SK-N-SH treated with all-trans-retinoic acid at 6 μM for 48 hours (cell line): ENCODE measurements around the gene CTNNBL1.
"Not testable (repeated sequence)": the region's sequence is repeated elsewhere in the genome, so short reads cannot be mapped to it uniquely, and the experiment has no call there.

Experiments used
- ATAC-seq: fragments of 200-7000 bp; cut with Tn5 transposase; 3 replicates; pipeline ENCODE4 v1.9.1; 2020; ENCODE audit warnings: mild to moderate bottlenecking, moderate library complexity
- ARNTL ChIP-seq: fragments of 450-650 bp; formaldehyde crosslinking; IDR thresholded peaks from 2 replicates; pipeline ENCODE4 v1.5.0; 2020; ENCODE audit warnings: low read depth, mild to moderate bottlenecking, moderate library complexity, borderline replicate concordance
- BACH2 ChIP-seq: fragments of 250-450 bp; sonication (Bioruptor Pico); IDR thresholded peaks from 2 replicates; pipeline ENCODE4 v1.9.0; 2021; ENCODE audit warnings: mild to moderate bottlenecking, borderline replicate concordance
- CSDC2 ChIP-seq: fragments of 250-450 bp; sonication (Bioruptor Pico); IDR thresholded peaks from 2 replicates; pipeline ENCODE4 v1.5.0; 2020; ENCODE audit warnings: mild to moderate bottlenecking, moderate library complexity
- ESRRG ChIP-seq: fragments of 250-450 bp; sonication (Bioruptor Pico); IDR thresholded peaks from 2 replicates; pipeline ENCODE4 v1.6.1; 2021; ENCODE audit warnings: mild to moderate bottlenecking
- ISL1 ChIP-seq: fragments of 250-450 bp; sonication (Bioruptor Pico); IDR thresholded peaks from 2 replicates; pipeline ENCODE4 v2.1.2; 2022; ENCODE audit warnings: mild to moderate bottlenecking, moderate library complexity
- PPARA ChIP-seq: fragments of 250-450 bp; sonication (Bioruptor Pico); IDR thresholded peaks from 2 replicates; pipeline ENCODE4 v1.5.0; 2020; ENCODE audit warnings: mild to moderate bottlenecking, borderline replicate concordance
- RARB ChIP-seq: fragments of 250-450 bp; sonication (Bioruptor Pico); IDR thresholded peaks from 2 replicates; pipeline ENCODE4 v1.8.0; 2021; ENCODE audit warnings: mild to moderate bottlenecking, moderate library complexity
- SNAI2 ChIP-seq: fragments of 250-450 bp; sonication (Bioruptor Pico); IDR thresholded peaks from 2 replicates; pipeline ENCODE4 v1.5.0; 2020; ENCODE audit warnings: mild to moderate bottlenecking, moderate library complexity
- TCF4 ChIP-seq: fragments of 250-450 bp; sonication (Bioruptor Pico); IDR thresholded peaks from 2 replicates; pipeline ENCODE4 v1.8.0; 2021; ENCODE audit warnings: mild to moderate bottlenecking, moderate library complexity, borderline replicate concordance
- TOX ChIP-seq: fragments of 250-450 bp; sonication (Bioruptor Pico); IDR thresholded peaks from 2 replicates; pipeline ENCODE4 v1.8.0; 2021; ENCODE audit warnings: mild to moderate bottlenecking, moderate library complexity, borderline replicate concordance
- ZC3H10 ChIP-seq: fragments of 250-450 bp; sonication (Bioruptor Pico); IDR thresholded peaks from 2 replicates; pipeline ENCODE4 v1.5.1; 2021; ENCODE audit warnings: mild to moderate bottlenecking, moderate library complexity
- ZFP3 ChIP-seq: fragments of 250-450 bp; sonication (Bioruptor Pico); IDR thresholded peaks from 2 replicates; pipeline ENCODE4 v1.5.0; 2020; ENCODE audit warnings: mild to moderate bottlenecking, moderate library complexity
- ZFP30 ChIP-seq: fragments of 450-650 bp; formaldehyde crosslinking; IDR thresholded peaks from 2 replicates; pipeline ENCODE4 v1.5.0; 2022; ENCODE audit warnings: mild to moderate bottlenecking, moderate library complexity
- ZNF565 ChIP-seq: fragments of 450-650 bp; formaldehyde crosslinking; conservative IDR thresholded peaks from 2 replicates; pipeline ENCODE4 v1.5.0; 2020; ENCODE audit warnings: low read depth, mild to moderate bottlenecking, moderate library complexity
- ZNF70 ChIP-seq: fragments of 450-650 bp; formaldehyde crosslinking; IDR thresholded peaks from 2 replicates; pipeline ENCODE4 v1.5.0; 2020; ENCODE audit warnings: mild to moderate bottlenecking, moderate library complexity
- ZNF8 ChIP-seq: fragments of 450-650 bp; formaldehyde crosslinking; IDR thresholded peaks from 2 replicates; pipeline ENCODE4 v1.5.0; 2020; ENCODE audit warnings: mild to moderate bottlenecking, moderate library complexity
- TF ChIP-seq, protein P1 (sequence below): fragments of 250-450 bp; sonication (Bioruptor Pico); IDR thresholded peaks from 2 replicates; pipeline ENCODE4 v1.8.0; 2020; ENCODE audit warnings: mild to moderate bottlenecking, moderate library complexity, borderline replicate concordance
- TF ChIP-seq, protein P2 (sequence below): fragments of 250-450 bp; sonication (Bioruptor Pico); IDR thresholded peaks from 2 replicates; pipeline ENCODE4 v1.5.1; 2021; ENCODE audit warnings: mild to moderate bottlenecking, moderate library complexity
- TF ChIP-seq, protein P3 (sequence below): fragments of 250-450 bp; sonication (Bioruptor Pico); IDR thresholded peaks from 2 replicates; pipeline ENCODE4 v1.5.0; 2020; ENCODE audit warnings: mild to moderate bottlenecking, moderate library complexity
- TF ChIP-seq, protein P4 (sequence below): fragments of 250-450 bp; sonication (Bioruptor Pico); IDR thresholded peaks from 2 replicates; pipeline ENCODE4 v1.8.0; 2021; ENCODE audit warnings: low read depth, mild to moderate bottlenecking, moderate library complexity, borderline replicate concordance
- TF ChIP-seq, protein P5 (sequence below): fragments of 250-450 bp; sonication (Bioruptor Pico); IDR thresholded peaks from 2 replicates; pipeline ENCODE4 v1.5.1; 2020; ENCODE audit warnings: low read depth, mild to moderate bottlenecking, moderate library complexity

Gene CTNNBL1

DNA sequence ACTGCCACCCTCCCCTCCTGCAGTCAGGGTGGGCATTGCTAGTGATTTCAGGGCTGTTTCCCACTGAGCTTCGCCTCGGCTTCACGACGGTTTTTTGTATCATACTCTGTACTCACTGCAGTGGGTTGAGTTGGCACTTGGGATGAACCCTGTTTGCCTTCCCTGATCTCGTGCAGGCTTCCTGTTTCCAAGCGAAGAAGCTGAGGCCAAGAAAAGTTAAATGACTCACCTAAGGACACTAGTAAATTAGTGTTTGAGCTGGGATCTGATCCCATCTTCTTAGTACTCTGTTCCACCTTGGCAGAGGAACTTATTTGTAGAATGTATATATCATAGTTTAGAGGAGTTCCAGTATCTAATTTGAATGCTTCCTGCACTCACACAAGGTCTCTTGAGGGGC is 158.8 kb downstream of the CTNNBL1 start:
- no peak for ATAC-seq
- TF ChIP-seq ZNF8 (CRISPR knock-in tag) (no peak), TOX (CRISPR knock-in tag) (no peak), SNAI2 (CRISPR knock-in tag) (no peak), ZNF70 (CRISPR knock-in tag) (no peak), ZC3H10 (CRISPR knock-in tag) (no peak), BACH2 (no peak), TCF4 (CRISPR knock-in tag) (no peak), PPARA (CRISPR knock-in tag) (no peak), ARNTL (CRISPR knock-in tag) (no peak), ESRRG (no peak), ZFP3 (CRISPR knock-in tag) (no peak)
- TF ChIP-seq, protein P1, sequence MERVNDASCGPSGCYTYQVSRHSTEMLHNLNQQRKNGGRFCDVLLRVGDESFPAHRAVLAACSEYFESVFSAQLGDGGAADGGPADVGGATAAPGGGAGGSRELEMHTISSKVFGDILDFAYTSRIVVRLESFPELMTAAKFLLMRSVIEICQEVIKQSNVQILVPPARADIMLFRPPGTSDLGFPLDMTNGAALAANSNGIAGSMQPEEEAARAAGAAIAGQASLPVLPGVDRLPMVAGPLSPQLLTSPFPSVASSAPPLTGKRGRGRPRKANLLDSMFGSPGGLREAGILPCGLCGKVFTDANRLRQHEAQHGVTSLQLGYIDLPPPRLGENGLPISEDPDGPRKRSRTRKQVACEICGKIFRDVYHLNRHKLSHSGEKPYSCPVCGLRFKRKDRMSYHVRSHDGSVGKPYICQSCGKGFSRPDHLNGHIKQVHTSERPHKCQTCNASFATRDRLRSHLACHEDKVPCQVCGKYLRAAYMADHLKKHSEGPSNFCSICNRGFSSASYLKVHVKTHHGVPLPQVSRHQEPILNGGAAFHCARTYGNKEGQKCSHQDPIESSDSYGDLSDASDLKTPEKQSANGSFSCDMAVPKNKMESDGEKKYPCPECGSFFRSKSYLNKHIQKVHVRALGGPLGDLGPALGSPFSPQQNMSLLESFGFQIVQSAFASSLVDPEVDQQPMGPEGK (CRISPR knock-in tag): no peak
- TF ChIP-seq, protein P2, sequence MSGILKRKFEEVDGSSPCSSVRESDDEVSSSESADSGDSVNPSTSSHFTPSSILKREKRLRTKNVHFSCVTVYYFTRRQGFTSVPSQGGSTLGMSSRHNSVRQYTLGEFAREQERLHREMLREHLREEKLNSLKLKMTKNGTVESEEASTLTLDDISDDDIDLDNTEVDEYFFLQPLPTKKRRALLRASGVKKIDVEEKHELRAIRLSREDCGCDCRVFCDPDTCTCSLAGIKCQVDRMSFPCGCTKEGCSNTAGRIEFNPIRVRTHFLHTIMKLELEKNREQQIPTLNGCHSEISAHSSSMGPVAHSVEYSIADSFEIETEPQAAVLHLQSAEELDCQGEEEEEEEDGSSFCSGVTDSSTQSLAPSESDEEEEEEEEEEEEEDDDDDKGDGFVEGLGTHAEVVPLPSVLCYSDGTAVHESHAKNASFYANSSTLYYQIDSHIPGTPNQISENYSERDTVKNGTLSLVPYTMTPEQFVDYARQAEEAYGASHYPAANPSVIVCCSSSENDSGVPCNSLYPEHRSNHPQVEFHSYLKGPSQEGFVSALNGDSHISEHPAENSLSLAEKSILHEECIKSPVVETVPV: no peak
- TF ChIP-seq, protein P3, sequence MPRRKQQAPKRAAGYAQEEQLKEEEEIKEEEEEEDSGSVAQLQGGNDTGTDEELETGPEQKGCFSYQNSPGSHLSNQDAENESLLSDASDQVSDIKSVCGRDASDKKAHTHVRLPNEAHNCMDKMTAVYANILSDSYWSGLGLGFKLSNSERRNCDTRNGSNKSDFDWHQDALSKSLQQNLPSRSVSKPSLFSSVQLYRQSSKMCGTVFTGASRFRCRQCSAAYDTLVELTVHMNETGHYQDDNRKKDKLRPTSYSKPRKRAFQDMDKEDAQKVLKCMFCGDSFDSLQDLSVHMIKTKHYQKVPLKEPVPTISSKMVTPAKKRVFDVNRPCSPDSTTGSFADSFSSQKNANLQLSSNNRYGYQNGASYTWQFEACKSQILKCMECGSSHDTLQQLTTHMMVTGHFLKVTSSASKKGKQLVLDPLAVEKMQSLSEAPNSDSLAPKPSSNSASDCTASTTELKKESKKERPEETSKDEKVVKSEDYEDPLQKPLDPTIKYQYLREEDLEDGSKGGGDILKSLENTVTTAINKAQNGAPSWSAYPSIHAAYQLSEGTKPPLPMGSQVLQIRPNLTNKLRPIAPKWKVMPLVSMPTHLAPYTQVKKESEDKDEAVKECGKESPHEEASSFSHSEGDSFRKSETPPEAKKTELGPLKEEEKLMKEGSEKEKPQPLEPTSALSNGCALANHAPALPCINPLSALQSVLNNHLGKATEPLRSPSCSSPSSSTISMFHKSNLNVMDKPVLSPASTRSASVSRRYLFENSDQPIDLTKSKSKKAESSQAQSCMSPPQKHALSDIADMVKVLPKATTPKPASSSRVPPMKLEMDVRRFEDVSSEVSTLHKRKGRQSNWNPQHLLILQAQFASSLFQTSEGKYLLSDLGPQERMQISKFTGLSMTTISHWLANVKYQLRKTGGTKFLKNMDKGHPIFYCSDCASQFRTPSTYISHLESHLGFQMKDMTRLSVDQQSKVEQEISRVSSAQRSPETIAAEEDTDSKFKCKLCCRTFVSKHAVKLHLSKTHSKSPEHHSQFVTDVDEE (CRISPR knock-in tag): no peak
- TF ChIP-seq, all 23 proteins: peak for 0

DNA sequence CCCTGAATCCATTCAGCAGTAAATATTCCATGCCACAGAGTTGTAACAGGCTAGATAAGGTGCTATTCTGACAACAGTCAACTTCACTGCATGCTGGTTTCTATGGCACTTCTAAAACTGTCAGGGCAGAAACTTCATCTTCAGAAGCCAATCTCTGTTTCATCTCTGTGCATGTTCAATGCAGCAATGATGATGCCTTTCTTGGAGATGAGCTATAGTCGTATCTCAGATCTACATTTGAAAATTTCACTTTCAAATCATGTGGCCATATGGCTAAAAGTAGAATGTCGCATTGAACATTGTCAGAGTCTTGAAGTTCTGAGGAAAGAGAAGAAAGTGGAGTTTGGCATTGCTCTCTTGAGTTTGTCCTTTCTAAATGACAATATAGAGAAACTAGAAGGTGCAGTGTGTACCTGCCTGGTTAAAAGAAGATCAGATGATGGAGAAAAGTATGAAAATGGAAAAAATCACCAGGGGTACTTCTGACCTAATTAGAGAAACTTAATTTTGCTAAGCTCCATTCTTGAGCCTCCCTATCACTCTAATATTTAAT is 160.1 kb downstream of the CTNNBL1 start:
- ATAC-seq: no peak
- TF ChIP-seq ZFP3 (CRISPR knock-in tag): no peak
- no peak for TF ChIP-seq ZFP30
- TF ChIP-seq, protein P3 (CRISPR knock-in tag): no peak
- TF ChIP-seq ISL1 (CRISPR knock-in tag): no peak
- no peak for TF ChIP-seq SNAI2 (CRISPR knock-in tag)
- no peak for TF ChIP-seq ZNF70 (CRISPR knock-in tag)
- no peak for TF ChIP-seq BACH2
- TF ChIP-seq ZNF565 (CRISPR knock-in tag): no peak
- TF ChIP-seq ZC3H10 (CRISPR knock-in tag): no peak
- no peak for TF ChIP-seq CSDC2 (CRISPR knock-in tag)
- TF ChIP-seq, protein P4, sequence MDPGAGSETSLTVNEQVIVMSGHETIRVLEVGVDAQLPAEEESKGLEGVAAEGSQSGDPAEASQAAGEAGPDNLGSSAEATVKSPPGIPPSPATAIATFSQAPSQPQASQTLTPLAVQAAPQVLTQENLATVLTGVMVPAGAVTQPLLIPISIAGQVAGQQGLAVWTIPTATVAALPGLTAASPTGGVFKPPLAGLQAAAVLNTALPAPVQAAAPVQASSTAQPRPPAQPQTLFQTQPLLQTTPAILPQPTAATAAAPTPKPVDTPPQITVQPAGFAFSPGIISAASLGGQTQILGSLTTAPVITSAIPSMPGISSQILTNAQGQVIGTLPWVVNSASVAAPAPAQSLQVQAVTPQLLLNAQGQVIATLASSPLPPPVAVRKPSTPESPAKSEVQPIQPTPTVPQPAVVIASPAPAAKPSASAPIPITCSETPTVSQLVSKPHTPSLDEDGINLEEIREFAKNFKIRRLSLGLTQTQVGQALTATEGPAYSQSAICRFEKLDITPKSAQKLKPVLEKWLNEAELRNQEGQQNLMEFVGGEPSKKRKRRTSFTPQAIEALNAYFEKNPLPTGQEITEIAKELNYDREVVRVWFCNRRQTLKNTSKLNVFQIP (CRISPR knock-in tag): no peak
- no peak for TF ChIP-seq ESRRG
- TF ChIP-seq, protein P5, sequence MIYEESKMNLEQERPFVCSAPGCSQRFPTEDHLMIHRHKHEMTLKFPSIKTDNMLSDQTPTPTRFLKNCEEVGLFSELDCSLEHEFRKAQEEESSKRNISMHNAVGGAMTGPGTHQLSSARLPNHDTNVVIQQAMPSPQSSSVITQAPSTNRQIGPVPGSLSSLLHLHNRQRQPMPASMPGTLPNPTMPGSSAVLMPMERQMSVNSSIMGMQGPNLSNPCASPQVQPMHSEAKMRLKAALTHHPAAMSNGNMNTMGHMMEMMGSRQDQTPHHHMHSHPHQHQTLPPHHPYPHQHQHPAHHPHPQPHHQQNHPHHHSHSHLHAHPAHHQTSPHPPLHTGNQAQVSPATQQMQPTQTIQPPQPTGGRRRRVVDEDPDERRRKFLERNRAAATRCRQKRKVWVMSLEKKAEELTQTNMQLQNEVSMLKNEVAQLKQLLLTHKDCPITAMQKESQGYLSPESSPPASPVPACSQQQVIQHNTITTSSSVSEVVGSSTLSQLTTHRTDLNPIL (CRISPR knock-in tag): no peak
- TF ChIP-seq PPARA (CRISPR knock-in tag): no peak
- no peak for TF ChIP-seq RARB
- no peak for TF ChIP-seq TCF4 (CRISPR knock-in tag)
- TF ChIP-seq ARNTL (CRISPR knock-in tag): no peak
- TF ChIP-seq, protein P2: no peak
- no peak for TF ChIP-seq ZNF8 (CRISPR knock-in tag)

DNA sequence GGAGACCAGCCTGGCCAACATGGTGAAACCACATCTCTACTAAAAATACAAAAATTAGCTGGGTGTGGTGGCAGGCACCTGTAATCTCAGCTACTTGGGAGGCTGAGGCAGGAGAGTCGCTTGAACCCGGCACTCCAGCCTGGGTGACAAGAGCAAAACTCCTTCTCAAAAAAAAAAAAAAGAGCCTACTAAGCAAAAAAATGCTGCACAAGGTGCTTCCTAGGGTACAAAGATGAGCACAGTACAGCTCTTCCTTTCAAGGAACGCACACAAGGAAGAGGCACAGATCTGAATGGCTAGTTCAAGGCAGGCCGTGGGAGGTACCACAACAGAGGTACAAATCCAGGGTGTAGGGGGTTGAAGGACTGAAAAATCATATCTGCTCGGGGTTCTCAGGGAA is 162.2 kb downstream of the CTNNBL1 start:
- not testable (repeated sequence) for ATAC-seq
